GM21367 (cell line): Measurements from ENCODE around the gene DUSP23.
A peak's percentile ranks its signal among the peaks of the same experiment; 100 is the strongest.

Experiments
- ATAC-seq: cut with Tn5 transposase; IDR thresholded peaks from one replicate; pipeline ENCODE4 v1.9.1; 2021; ENCODE audit not compliant: unreplicated experiment

DUSP23 gene

DNA sequence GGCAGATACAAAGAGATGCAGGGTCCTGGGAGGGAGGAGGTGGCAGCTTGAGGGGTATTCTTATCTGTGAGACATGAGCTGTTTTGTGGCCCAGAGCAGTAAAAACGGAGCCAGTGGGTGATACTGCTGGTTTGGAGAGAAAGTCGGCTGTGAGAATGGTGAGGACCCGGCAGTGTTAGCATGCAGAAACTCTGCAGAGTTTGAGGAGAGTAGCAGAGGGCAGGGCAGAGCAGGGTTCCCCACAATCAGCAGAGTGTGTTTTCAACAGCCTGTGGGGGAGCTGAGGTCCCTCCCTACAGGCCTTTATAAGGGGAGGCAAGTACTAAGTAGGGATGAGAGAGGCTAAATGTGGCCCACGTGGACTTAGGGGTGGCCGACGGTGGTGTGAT lies 46.3 kb downstream of the DUSP23 start:
- no peak for ATAC-seq

DNA sequence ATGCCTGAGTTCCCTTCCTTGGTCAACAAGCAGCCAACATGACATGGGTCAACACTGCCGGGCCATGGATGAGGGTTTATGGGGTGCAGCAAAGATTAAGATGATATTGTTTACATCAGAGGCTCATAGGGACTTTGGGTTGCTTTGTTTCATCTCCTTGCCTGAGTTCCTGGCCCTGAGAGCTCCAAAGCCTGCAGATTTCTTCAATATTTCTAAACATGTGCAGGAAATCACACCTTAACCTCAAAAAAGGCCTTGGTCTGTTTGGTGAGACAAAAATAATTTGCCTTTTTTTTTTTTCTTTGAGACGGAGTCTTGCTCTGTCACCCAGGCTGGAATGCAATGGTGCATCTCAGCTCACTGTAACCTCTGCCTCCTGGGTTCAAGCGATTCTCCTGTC lies 46.8 kb downstream of the DUSP23 start:
- ATAC-seq, result no peak

DNA sequence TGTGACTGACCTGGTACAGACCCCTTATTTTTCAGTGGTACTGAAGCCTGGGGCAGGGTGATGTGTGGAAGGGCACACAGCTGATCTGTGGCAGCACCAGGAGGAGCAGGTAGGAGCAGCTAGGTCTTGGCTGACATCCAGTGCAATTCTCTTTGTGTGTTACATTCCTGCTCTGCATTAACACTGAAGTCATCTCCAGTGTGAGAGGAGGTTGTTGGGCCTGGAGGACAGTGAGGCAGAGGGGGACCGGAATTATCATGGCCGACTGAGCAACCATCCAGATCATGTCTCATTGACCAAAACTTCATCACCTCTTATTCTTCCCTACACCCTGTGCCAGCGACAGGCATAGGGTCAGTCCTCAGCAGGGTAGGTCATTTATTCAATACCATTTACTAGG lies 47.4 kb downstream of the DUSP23 start:
- no peak for ATAC-seq

DNA sequence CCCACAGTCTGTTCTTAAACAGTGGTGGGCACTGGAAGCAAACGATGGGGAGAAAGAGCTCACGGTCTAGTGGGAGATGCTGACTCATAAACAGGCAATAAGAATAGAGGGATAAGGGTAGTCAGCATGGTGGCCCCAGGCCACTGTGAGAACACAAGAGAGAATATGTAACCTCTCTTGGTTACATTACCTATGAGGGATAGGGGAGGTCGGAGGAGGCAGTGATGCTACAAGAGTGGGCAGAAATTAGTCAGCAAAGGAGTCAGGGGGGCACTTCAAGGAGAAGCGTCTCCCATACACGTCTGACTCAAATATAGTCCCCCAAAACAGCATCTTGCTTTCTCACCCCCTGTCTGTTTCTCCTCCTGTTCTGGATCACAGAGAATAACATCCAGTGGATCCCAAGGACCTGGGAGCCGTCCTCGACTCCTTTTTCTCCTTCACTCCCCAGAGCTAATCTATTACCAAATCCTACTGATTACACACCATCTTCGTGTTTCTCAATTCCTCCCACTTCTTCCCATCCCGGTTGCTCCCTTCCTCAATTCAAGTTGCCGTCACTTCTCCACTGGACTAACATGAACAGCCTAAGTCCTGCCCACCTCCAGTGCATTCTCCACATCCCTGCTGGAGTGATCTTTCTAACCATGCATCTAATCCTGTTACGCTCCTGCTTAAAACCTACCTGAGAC lies 48.0 kb downstream of the DUSP23 start:
- ATAC-seq, result no peak

GRCh38 chr1:159829273-159829634 lies 48.5 kb downstream of the DUSP23 start:
- ATAC-seq, result peak; percentile 76

GRCh38 chr1:159829822-159830465 lies 49.2 kb downstream of the DUSP23 start:
- ATAC-seq, result no peak

DNA sequence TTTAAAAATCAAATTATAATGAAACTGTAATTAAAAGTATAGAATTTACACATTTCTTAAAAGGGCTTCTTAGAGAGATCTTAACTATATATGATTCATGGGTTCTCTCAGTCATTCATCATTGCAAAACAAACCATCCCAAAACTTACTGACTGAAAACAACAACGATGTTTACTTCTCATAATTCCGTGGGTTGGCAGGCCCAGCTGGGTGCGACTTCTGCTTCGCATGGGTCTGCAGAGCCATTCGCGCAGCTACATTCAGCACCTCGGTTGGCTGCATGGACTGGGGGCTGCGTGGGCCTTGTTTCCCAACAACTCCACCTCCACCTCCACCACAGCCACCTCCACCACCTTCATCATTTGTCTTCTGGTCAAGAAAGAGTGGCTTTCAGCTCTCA lies 50.0 kb downstream of the DUSP23 start:
- no peak for ATAC-seq

- ATAC-seq, result no peak
Measured at GRCh38 chr1:159831412-159832141, 50.8 kb downstream of the DUSP23 start.
